WTC11 (cell line): Measurements from ENCODE around the gene CD300LD.

Experiments
- ATF2 ChIP-seq: sonication (generic); formaldehyde crosslinking; IDR thresholded peaks from 2 replicates; pipeline ENCODE4 v1.8.1; 2022; ENCODE audit warnings: low read depth, missing genetic modification reagents, borderline replicate concordance
- CTCF ChIP-seq: fragments of 200-600 bp; IDR thresholded peaks from 2 replicates; pipeline ENCODE4 v1.8.0; 2022; ENCODE audit warnings: antibody characterized with exemption
- FOXJ3 ChIP-seq: sonication (generic); formaldehyde crosslinking; IDR thresholded peaks from 2 replicates; pipeline ENCODE4 v1.9.0; 2021; ENCODE audit warnings: missing genetic modification reagents, mild to moderate bottlenecking, borderline replicate concordance
- IRF2 ChIP-seq: sonication (generic); formaldehyde crosslinking; IDR thresholded peaks from 2 replicates; pipeline ENCODE4 v1.8.0; 2022; ENCODE audit warnings: low read depth, missing genetic modification reagents, borderline replicate concordance
- JUN ChIP-seq: sonication (generic); formaldehyde crosslinking; IDR thresholded peaks from 2 replicates; pipeline ENCODE4 v1.8.0; 2023; ENCODE audit warnings: mild to moderate bottlenecking, missing genetic modification reagents
- NFYB ChIP-seq: sonication (generic); formaldehyde crosslinking; conservative IDR thresholded peaks from 2 replicates; pipeline ENCODE4 v1.8.0; 2022; ENCODE audit warnings: low read depth, missing genetic modification reagents
- TEAD4 ChIP-seq: sonication (generic); formaldehyde crosslinking; IDR thresholded peaks from 2 replicates; pipeline ENCODE4 v1.8.0; 2022; ENCODE audit warnings: mild to moderate bottlenecking, missing genetic modification reagents
- TP53 ChIP-seq: sonication (generic); formaldehyde crosslinking; IDR thresholded peaks from 2 replicates; pipeline ENCODE4 v1.8.1; 2023; ENCODE audit warnings: mild to moderate bottlenecking, missing genetic modification reagents
- USF1 ChIP-seq: sonication (generic); formaldehyde crosslinking; IDR thresholded peaks from 2 replicates; pipeline ENCODE4 v1.8.0; 2022; ENCODE audit warnings: mild to moderate bottlenecking, missing genetic modification reagents
- ZNF317 ChIP-seq: sonication (generic); formaldehyde crosslinking; IDR thresholded peaks from 2 replicates; pipeline ENCODE4 v1.8.1; 2023; ENCODE audit warnings: low read depth, mild to moderate bottlenecking, moderate library complexity, missing genetic modification reagents, borderline replicate concordance
- TF ChIP-seq, protein P1 (sequence below): sonication (generic); formaldehyde crosslinking; IDR thresholded peaks from 2 replicates; pipeline ENCODE4 v1.8.0; 2022; ENCODE audit warnings: mild to moderate bottlenecking, missing genetic modification reagents
- TF ChIP-seq, protein P2 (sequence below): sonication (generic); formaldehyde crosslinking; IDR thresholded peaks from 2 replicates; pipeline ENCODE4 v1.8.1; 2023; ENCODE audit warnings: mild to moderate bottlenecking, moderate library complexity, missing genetic modification reagents

DNA sequence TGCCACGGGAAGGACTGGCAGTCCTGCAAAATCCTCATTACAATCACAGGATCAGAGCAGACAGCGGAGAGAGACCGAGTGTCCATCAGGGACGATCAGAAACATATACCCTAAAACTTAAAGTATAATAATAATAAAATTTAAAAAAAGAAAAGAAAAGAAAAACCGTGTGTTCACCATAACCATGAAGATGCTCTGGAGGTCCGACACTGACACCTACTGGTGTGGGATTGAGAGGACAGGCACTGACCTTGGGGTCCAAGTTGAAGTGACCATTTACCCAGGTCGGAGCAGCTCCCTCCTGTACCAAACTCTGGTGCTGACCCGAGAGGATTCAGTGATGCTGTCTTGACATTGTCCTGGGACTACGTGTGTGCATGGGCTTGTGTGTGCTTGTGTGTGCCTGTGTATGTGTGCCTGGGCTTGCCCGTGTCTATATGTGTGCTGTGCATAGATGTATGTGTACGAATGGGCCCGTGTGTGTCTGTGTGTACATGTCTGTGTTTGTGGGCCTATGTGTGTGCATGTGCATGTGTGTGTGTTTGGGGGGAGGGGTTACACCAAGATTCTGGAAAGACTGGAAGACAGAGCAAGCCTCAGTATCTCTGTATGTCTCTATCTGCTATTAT, 10.0 kb upstream of the CD300LD start:
- TF ChIP-seq CTCF (peak; percentile 48), ATF2 (CRISPR knock-in tag) (no peak), USF1 (CRISPR knock-in tag) (no peak), TP53 (CRISPR knock-in tag) (no peak), ZNF317 (no peak), FOXJ3 (CRISPR knock-in tag) (no peak), IRF2 (CRISPR knock-in tag) (no peak), NFYB (CRISPR knock-in tag) (no peak), JUN (no peak), TEAD4 (CRISPR knock-in tag) (no peak)
- TF ChIP-seq, protein P1, sequence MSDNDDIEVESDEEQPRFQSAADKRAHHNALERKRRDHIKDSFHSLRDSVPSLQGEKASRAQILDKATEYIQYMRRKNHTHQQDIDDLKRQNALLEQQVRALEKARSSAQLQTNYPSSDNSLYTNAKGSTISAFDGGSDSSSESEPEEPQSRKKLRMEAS (CRISPR knock-in tag): no peak
- TF ChIP-seq, protein P2, sequence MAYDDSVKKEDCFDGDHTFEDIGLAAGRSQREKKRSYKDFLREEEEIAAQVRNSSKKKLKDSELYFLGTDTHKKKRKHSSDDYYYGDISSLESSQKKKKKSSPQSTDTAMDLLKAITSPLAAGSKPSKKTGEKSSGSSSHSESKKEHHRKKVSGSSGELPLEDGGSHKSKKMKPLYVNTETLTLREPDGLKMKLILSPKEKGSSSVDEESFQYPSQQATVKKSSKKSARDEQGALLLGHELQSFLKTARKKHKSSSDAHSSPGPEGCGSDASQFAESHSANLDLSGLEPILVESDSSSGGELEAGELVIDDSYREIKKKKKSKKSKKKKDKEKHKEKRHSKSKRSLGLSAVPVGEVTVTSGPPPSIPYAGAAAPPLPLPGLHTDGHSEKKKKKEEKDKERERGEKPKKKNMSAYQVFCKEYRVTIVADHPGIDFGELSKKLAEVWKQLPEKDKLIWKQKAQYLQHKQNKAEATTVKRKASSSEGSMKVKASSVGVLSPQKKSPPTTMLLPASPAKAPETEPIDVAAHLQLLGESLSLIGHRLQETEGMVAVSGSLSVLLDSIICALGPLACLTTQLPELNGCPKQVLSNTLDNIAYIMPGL: no peak
